Ammon's horn (tissue), 1 donor: ENCODE measurements around the gene PKNOX2.
"Not testable (repeated sequence)": the region's sequence is repeated elsewhere in the genome, so short reads cannot be mapped to it uniquely, and the experiment has no call there.

ENCODE experiments used
- DNase-seq: peaks from one replicate; pipeline ENCODE4 v3.0.0-alpha.2; 2016; ENCODE audit warnings: low spot score

Gene PKNOX2

DNA sequence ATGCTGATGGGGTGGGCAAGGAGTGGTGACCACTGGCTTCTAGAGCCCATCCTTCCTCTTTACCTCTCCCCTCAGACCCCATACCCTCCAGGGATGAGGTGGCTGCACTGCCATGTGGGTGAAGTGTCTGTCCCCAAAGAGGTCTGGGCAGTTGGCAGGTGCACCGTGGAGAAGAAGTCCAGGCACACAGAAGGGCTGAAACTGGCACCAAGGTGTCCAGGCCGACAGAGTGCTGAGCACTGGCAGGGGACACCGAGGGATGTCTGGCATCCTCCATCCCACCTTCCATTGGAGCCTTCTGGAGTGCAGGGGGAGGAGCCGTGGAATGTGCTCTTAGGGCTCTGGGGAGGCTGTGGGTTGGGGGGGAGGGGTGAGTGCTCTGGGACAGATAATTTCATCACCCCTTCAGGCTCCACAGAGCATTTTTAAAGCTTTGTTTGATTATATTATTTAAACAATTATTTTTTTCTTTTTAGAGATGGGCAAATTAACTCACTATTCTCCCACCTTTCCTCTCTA, 37.9 kb downstream of the PKNOX2 start:
- DNase-seq, result no peak

DNA sequence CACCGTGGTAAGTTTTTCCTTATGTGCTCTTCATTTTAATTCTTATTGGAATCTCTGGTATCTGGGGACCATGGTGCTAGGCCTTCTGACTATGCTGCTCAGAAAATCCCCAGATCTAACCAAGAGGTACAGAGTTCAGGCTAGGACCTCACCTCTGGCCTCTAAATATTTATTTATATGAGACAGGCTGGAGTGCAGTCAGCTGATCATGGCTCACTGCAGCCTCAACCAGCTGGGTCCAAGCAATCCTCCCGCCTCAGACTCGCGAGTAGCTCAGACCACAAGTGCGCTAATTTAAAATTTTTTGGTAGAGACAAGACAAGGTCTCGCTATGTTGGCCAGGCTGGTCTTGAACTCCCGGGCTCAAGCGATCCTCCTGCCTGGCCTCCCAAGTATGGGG, 38.4 kb downstream of the PKNOX2 start:
- no peak for DNase-seq

DNA sequence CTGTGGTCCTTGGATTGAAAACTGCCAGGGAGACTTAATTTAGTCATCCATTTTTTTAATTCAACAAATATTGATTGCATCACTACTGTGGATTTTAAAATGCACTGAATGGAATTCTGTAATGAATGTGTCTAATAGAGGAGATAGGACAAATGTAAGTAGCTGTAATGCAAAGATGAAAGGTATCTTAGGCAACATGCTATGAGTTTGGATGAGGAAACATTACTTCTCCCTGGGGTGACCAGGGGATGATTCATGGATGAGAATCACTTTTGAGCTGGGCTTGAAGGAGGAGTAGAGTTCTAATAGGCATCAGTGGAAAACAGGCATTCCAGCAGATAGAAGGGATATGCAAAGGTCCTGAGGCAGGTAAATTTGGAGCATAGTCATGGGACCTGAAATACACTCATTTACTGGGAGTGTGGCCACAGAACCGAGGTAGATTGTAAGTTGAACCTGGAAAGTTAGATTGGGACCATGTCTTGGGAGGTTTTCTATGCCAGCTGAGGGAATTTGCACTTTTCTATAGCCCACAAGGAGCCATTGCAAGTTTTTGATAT, 43.4 kb downstream of the PKNOX2 start:
- DNase-seq, result no peak

DNA sequence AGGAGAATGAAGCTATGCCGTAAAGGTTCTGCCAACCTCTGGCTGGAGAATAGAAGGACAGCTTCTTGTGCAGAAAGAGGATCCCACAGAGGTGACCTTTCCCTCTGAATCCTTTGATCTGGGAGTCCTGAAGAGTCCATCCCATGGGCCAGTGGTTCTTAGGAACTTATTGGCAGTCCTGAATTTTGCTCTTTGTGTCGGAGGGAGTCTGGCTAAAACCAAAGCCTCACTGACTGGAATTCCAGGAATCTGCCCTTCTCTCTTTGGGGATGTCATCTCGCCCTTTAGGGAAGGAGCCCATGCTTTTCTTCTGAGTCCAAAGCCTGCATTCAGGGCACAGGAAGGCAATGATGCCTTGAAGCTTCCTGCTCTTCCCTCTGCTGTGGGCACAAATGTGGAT, 45.5 kb downstream of the PKNOX2 start:
- no peak for DNase-seq

DNA sequence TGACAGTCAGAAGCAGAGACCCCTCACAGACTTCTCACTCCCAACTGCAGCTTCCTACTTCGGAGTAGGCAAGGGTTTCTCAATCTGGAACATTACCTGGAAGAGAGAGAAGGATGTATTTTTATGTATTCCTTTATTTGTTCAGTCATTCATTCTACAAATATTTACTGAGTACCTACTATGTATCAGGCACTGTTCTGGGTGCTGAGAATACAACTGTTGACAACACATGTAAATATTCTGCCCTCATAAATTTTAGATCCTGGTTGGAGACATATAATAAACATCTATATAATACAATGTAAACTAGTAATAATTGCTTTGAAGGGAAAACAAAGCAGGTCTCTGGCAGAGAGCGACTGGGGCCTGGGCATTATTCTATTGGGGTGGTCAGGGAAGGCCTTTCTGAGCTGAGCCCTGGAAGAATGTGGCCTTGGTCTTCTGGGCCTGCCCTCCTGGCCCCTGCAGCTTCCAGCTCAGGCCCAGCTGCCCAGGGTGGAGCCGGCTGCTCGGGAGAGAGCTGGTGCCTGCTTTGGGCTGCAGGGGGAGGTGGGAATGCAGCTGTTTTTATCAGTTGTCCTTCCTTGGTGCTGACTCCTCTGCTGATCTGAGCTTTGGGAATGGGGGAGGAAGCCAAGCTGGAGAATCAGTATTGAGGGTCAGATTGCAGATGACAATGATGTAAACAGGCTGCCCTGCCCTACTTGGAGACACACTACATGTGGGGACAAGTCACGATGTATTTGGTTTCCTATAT, 46.8 kb downstream of the PKNOX2 start:
- no peak for DNase-seq

DNA sequence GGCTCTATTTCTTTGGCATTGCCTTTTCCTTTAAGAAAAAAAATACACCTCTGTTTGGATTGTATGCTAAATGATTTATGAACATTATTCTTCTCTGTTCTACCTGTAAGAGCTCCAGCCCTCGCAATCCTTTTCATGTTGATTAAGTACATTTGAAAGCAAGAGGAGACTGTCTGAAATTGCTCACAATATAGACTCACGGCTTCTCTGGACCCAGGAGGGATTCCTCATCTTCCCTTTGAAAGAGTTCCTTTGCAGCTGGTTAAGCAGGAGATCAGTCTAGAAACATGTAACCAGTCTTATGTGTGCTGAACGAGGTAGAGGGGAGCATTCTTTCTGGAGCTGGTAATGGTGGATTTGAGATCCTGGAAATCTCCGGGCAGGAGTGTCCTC, 47.4 kb downstream of the PKNOX2 start:
- DNase-seq, result no peak

DNA sequence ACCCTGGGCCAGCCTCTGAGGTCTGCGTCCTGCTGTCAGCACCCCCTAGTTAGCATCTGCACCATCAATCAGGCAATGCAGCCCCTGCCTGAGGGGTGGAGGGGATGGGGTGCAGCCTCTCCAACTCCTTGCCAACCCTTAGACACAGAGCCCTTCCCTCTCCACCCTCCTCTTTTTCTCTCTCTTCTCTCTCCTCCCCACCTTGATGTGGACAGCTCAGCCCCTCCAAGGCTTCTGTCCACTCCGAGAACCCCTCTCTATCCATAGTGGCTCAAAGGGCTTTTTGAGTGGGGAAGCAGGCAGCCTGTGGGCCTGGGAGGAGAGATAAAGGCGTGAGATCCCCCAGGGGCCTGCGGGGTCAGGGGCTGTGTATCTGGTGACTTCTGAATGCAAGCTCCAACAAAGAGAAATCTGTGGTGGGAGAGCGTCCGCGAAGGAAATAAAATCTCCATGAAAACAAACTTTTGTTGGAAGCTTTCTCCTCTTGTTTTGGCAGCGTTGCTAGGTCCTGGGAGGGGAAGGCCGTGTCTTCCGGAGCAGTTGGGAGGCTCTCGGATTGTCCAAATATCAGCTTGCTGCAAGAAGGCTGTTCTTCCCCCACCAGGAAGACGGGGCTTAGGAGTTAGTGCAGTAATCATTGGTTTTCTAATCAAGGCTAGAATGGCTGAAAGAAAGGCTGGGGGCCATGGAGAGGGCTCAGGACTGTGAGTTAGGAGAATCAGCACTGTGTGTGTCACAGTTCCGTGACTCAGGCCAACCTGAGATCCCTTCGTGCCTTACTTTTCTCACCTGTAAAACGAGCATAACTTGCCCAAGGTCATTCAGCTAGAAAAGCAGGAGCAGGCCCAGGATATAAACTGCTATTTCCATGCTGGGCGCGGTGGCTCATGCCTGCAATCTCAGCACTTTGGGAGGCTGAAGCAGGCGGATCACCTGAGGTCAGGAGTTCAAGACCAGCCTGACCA, 50.3 kb downstream of the PKNOX2 start:
- no peak for DNase-seq

DNA sequence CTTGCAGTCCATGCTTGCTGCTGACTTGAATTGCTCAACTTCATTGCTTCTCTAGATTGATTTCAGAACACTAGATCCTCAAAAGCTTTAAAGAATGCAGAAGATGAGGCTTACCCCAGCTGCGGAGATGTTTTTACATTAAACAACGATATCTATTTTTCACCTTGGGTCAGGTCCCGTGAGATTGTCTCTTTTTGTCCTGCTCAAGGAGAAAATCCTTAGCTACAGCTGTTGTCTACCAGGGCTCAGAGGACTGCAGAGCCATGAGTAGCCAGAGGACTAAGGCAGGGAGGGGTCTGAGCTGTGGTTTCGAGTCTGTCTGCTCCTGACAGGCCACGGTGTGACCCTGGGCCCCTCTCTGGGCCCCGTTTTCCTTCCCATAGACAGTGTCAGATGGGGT, 51.4 kb downstream of the PKNOX2 start:
- no peak for DNase-seq

DNA sequence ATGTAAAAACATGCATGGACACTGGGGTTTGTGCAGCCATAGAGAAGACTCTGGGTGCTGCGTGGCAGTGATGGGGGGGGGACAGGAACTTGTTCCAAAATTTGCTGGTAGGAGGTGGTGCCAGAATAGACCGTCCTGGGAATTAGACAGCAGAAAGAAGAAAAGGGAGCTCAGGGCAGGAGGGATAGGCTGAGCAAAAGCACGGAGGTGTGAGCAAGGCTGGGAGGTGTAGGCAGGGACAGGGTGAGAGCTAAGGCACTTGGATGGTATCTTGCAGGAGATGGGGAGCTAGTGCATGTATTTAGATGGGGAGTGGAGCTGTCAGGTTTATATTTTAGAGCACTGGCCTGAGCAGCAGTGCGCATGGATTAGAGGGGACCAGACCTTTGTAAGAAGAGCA, 53.8 kb downstream of the PKNOX2 start:
- DNase-seq, result no peak

DNA sequence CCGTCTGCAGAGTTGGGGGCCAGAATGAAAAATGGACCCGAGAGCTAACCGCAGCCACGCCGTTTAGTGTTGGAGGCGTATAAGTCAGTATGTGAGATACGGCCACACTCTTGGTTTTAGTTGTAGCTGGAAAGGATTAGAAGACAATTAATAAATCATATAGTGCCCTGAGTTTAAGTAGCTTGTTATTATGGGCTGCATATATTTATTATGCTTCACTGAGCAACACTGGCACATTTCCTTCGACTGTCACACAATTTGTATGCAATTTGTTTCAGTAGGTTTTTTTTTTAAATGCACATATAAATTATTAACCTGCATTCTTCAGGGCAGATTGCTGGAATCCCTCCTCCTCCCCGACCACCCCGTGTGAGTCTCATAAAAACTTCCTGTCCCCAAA, 56.9 kb downstream of the PKNOX2 start:
- DNase-seq, result no peak

DNA sequence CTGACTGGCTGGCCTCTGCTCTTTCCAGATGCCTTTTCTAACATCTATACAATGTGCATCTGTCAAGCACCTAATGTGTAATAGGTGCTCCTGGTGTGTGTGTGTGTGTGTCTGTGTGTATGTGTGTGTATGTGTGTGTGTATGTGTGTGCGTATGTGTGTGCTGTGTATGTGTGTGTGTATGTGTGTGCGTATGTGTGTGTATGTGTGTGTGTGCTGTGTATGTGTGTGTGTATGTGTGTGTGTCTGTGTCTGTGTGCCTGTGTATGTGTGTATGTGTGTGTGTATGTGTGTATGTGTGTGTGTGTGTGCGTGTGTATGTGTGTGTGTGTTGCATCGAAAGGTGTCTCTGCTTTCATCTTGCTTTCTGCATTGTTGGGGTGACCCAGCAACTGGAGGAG, 57.9 kb downstream of the PKNOX2 start:
- no peak for DNase-seq

DNA sequence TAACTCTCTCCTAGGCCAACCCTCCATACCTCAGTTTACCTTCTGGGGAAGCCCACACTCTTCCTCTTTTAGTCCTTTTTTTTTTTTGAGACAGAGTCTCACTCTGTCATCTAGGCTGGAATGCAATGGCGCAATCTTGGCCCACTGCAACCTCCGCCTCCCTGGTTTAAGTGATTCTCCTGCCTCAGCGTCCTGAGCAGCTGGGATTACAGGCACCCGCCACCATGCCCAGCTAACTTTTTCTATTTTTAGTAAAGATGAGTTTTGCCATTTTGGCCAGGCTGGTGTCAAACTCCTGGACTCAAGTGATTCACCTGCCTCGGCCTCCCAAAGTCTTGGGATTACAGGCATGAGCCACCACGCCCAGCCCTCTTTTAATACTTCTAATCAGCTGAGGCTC, 58.6 kb downstream of the PKNOX2 start:
- not testable (repeated sequence) for DNase-seq

DNA sequence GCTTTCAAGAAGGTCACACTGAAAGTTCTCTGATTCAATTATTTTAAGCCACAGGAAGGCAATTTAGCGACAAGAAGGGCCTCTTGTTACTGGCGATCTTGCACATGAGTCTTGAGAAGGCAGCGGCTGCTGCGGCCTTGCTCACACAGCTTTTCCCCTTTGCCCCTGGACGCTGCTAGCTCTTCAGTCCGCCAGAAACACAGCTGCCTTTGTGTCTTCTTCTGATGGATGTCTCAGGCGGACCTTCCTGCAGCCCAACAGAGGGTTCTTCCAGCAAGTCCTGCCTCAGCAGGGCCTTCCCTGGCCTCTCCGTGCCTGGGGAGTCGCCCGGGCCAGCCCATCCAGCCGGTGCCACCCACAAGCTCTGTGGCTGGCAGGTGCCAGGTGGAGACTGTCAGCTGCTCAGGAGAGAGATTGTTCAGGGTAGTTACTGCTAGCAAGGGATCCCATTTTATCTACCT, 59.4 kb downstream of the PKNOX2 start:
- DNase-seq, result peak; percentile 49

DNA sequence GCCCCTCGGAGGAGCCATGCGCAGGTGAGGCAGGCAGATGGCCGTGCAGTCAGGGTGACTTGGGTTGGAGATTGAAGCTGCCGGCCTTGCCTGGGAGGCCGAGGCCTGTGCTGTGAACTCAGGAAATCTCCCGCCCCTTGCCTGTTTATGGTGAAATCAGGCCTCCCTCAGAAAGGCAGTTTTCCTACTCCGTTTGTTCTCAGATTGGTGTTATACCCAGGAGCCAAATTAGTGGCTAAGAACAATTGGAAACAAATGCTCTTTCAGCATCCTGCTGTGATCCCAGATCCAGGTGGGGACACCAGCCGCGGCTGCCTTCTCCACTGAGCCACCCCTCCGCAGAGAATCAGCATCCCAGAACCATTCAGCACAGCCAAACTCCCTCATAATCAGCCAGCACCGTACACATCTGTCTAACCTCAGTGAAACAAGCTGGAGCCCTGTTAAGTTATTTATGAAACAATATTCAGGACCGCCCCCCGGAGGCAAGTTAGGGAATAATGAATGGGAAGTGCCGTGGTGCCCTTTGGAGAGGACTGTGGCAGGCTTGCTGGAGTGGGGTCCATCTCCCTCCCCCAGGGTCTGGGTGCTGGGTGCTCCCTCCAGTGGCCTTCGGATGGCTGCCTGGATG, 60.0 kb downstream of the PKNOX2 start:
- no peak for DNase-seq

DNA sequence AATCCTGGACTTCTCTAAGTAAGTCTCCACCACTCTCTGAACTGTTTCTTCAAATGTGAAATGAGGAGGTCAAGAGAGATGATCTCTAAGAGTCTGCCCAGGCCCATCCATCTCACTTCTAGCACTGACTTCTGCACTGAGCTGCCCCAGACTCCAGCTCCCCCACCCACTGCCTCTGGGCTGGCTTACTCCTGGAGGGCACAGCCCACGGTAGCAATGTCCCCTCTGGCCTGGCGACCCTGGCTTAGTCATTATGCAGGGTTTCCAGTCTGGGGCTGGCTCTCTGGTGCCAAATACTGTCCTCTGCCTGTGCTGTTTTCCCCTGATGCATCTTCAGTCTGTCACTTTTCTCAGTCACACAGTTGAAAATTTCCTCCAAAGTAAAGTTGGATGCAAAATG, 60.9 kb downstream of the PKNOX2 start:
- DNase-seq, result no peak

DNA sequence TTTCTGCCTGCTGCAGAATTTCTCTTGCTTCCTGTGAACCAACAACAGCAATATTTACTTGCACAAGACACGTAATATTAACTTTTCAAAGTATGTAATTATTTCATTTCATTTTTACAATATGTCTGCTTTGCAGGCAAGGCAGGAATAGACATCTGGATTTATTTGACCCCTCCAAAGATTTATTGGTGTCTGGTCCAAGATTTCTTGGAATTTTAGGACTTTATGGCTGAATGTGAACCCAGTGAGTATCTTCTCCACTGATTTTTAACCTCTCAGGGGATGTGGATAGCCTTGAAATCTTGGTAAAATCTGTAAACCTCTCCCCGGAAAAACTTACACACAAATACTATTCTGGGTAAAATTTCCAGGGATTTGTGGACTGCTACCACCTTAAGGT, 61.5 kb downstream of the PKNOX2 start:
- DNase-seq, result no peak

DNA sequence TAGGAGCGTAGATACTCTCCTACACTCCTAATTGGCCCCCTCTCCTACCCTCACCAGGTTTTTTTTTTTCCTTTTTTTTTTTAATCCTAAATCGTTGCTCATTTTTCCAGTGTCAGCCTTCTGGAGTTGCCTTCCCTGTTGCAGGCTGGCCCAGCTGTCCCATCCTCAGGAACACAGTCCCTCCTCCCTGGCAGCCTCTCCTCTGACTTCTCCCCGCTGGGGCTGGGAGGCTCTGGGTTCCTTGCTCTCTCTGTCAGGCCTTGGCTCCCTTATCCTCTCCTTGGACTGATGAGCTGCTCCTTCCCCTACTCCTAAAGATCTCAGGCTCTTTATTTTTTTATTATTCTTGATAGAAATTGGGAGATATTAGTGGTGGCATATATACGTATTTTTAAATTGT, 62.2 kb downstream of the PKNOX2 start:
- no peak for DNase-seq

DNA sequence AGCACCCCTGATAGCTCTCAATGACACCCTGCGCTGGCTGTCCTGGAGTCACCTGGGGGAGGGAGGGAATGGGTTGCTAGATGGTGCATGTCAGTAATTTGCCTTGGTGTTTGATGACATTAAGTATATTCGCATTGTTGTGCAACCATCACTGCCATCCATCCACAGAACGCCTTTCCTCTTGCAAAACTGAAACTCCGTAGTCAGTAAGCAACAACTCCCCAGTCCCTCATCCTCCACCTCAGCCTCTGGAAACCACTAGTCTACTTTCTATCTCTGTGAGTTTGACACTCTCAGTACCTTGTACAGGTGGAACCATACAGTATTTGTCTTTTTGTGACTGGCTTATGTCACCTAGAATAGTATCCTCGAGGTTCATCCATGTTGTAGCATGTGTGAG, 62.6 kb downstream of the PKNOX2 start:
- no peak for DNase-seq

DNA sequence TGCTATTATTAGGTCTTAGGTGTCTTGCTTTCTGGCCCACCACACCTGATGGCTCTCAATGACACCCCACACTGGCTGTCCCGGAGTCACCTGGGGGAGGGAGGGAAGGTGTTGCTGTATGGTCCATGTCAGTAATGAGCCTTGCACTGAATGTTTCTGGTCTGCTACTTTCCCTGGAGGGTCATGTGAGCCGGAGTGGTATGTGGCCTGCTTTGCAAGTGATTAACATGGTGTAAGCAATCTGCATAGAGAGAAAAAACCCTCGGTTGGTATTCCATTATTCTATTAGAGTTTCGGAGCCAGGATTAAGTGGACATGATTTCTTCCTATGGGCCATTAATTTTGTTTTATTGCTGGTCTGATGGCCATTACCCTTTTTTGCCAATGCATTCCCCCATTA, 63.9 kb downstream of the PKNOX2 start:
- DNase-seq, result no peak

DNA sequence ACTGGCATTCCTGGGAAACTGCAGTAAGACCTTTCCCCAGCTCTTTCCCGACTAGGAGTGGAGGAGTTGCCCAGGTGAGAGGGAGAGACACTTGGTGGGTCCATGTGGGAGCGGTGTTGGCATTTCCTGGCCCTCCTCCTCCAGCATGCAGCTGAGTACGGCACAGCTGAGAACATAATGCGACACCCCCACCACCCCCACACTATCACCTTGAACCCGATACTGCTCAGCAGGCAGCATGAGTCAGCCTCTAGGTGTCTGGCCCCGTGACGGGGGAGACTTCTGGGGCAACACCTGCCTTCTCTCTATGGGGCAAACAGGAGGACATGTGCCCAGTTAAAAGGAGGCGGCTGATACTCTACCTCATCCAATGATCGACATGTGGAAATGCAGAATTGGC, 64.4 kb downstream of the PKNOX2 start:
- DNase-seq, result no peak

DNA sequence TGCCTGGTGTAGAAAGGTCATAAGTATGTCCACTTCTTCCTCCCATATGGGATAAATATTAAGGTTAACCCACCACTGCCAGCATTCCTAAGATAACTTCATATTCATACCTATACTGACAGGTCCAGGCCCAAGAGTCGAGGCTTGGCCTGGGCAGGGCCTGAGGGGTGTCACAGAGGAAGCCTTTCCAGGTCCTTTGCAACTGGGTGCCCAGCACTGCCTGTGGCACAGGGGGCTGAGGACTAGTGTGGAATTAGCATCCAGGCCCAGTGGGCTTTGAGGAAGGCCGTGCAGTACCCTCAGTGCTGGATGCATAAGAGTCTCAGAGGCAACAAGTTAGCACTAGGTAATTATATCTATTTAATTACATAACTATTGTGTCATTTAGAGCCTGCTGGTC, 65.4 kb downstream of the PKNOX2 start:
- DNase-seq, result no peak

DNA sequence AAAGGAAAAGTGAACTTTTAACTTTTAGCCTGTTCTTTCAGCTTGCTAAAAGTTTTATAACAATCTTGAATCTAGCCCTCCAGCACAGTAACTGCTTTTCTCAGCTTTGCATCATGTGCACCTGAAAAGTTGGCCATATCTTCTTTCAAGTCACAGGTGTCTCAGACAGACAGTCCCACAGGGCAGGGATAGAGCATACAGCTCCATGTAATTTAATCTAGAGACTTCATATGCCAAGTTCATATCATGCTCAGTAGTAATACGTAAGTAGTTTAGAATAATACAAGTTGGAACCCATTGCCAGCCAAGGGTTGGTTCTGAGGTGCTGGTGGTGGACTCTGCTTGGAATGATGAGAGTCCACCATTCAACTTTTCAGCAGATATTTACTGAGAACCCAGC, 68.6 kb downstream of the PKNOX2 start:
- no peak for DNase-seq
